Kidney epithelial cell (primary cell): Measurements from ENCODE around the gene AHCTF1. TPM values are rescaled to one million over a fixed set of nuclear protein-coding genes. Genes with fewer than 3 reads are reported as not detected.

ENCODE experiments used
- DNase-seq: peaks from one replicate; pipeline ENCODE4 v3.0.0-alpha.2; 2010; ENCODE audit warnings: low read depth
- H3K27me3 ChIP-seq: 2 replicates; pipeline ENCODE4 v1.6.0; 2011; ENCODE audit warnings: low read length; ENCODE audit not compliant: control insufficient read depth, insufficient read depth
- H3K36me3 ChIP-seq: 2 replicates; pipeline ENCODE4 v1.5.1; 2011; ENCODE audit warnings: low read length; ENCODE audit not compliant: control insufficient read depth, insufficient read depth
- H3K4me3 ChIP-seq: 2 replicates; pipeline ENCODE4 v1.5.1; 2011; ENCODE audit warnings: low read depth, mild to moderate bottlenecking, control low read depth, low read length
- total RNA-seq: library from RNA; depleted of rRNA; stranded (reverse); fragments of >200 nt; gene quantifications from 2 replicates; pipeline ENCODE4 v1.2.3, GENCODE V29; 2015
- TF ChIP-seq, protein P1 (sequence below): IDR thresholded peaks from 2 replicates; pipeline ENCODE4 v1.5.1; 2011; ENCODE audit warnings: mild to moderate bottlenecking, moderate library complexity, low read length, control low read depth, inconsistent platforms; ENCODE audit not compliant: insufficient read depth, poor library complexity, severe bottlenecking

Gene AHCTF1
- total RNA-seq, 1 donor from 2014 or later, result 23.1 TPM

GRCh38 chr1:246947255-246947654, 15.5 kb upstream of the AHCTF1 start:
- DNase-seq, result no peak
- H3K36me3 ChIP-seq, result no peaks in the 10 kb centered on the region
- H3K27me3 ChIP-seq, result no peaks in the 10 kb centered on the region
- TF ChIP-seq, protein P1, sequence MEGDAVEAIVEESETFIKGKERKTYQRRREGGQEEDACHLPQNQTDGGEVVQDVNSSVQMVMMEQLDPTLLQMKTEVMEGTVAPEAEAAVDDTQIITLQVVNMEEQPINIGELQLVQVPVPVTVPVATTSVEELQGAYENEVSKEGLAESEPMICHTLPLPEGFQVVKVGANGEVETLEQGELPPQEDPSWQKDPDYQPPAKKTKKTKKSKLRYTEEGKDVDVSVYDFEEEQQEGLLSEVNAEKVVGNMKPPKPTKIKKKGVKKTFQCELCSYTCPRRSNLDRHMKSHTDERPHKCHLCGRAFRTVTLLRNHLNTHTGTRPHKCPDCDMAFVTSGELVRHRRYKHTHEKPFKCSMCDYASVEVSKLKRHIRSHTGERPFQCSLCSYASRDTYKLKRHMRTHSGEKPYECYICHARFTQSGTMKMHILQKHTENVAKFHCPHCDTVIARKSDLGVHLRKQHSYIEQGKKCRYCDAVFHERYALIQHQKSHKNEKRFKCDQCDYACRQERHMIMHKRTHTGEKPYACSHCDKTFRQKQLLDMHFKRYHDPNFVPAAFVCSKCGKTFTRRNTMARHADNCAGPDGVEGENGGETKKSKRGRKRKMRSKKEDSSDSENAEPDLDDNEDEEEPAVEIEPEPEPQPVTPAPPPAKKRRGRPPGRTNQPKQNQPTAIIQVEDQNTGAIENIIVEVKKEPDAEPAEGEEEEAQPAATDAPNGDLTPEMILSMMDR, result no peak
- no peak overlapping the region for H3K4me3 ChIP-seq

DNA sequence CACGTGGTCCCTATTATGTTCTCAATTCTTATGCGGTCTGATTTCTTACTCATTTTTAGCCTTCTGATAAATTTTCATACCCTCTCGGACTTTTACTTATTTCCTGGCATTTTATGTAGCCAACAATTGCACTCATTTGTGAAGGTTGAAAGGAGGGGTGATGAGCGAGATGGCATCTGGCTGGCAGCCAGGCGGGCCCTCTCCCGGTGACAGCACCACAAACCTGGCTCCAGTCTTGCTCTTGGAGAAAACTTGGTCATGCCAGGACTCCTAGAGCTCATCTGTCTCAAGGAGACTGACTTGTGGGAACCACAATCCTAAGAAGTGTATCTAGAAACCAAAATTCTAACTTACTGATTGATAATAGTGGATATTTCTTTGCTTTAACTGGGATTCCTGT, 14.6 kb upstream of the AHCTF1 start:
- DNase-seq, result no peak
- Histone ChIP-seq H3K36me3 (no peaks in the 10 kb centered on the region), H3K27me3 (no peaks in the 10 kb centered on the region), H3K4me3 (no peak overlapping the region)
- TF ChIP-seq, protein P1, result no peak

DNA sequence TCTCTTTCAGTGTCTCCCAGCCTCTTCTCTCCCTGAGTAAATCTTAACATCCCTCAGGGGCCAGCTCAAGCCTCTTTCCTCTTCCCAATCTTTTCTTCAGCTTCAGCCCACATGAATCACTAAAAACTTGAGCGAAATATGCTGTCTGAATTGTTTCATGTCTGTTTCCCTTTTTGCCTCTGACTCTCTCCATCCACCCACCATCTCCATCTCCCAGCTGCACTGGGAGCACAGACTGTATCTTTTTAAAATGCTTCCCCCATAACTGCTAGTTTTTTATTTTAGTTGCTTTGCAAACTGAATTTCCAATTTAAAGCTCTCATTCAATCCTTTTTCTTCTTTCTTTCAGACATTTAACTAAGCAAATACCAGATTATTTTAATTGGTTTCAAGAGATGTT, 3.0 kb upstream of the AHCTF1 start:
- DNase-seq, result no peak
- no peaks in the 10 kb centered on the region for H3K27me3 ChIP-seq
- TF ChIP-seq, protein P1, result no peak
- H3K4me3 ChIP-seq, result no peak overlapping the region
- H3K36me3 ChIP-seq, result no peaks in the 10 kb centered on the region

GRCh38 chr1:246933893-246934292, 2.1 kb upstream of the AHCTF1 start:
- TF ChIP-seq, protein P1, result no peak
- Histone ChIP-seq H3K4me3 (no peak overlapping the region), H3K36me3 (no peaks in the 10 kb centered on the region), H3K27me3 (no peaks in the 10 kb centered on the region)
- no peak for DNase-seq

GRCh38 chr1:246932366-246932700, 585 bp upstream of the AHCTF1 start:
- Histone ChIP-seq H3K27me3 (no peaks in the 10 kb centered on the region), H3K4me3 (peak overlapping the region; percentile 99), H3K36me3 (no peaks in the 10 kb centered on the region)
- no peak for DNase-seq
- TF ChIP-seq, protein P1, result no peak

GRCh38 chr1:246930830-246931548, 759 bp downstream of the AHCTF1 start:
- TF ChIP-seq, protein P1, result no peak
- no peak for DNase-seq
- no peaks in the 10 kb centered on the region for H3K36me3 ChIP-seq
- H3K27me3 ChIP-seq, result no peaks in the 10 kb centered on the region
- peak overlapping the region; percentile 99 for H3K4me3 ChIP-seq
